DND-41 (cell line): Measurements from ENCODE around the gene ZBTB49.

Experiments used
- CTCF ChIP-seq: IDR thresholded peaks from 2 replicates; pipeline ENCODE4 v1.5.1; 2012; ENCODE audit warnings: borderline replicate concordance, low read length, moderate library complexity, mild to moderate bottlenecking; ENCODE audit not compliant: poor library complexity, severe bottlenecking; ENCODE audit errors: extremely low read depth
- EZH2 ChIP-seq: IDR thresholded peaks from 3 replicates; pipeline ENCODE4 v1.6.1; 2012; ENCODE audit warnings: borderline replicate concordance, low read depth, mild to moderate bottlenecking, moderate library complexity, low read length, inconsistent platforms; ENCODE audit not compliant: severe bottlenecking

GRCh38 chr4:4268776-4269175 lies 21.3 kb upstream of the ZBTB49 start:
- TF ChIP-seq EZH2 (no peak), CTCF (no peak)
